Measurements from ENCODE around the gene ZBTB16. TPM values are rescaled to one million over a fixed set of nuclear protein-coding genes. Genes with fewer than 3 reads are reported as not detected.
A peak's percentile ranks its signal among the peaks of the same experiment; 100 is the strongest.

The ZBTB16 gene
- total and polyA plus RNA-seq, 5 donors = 49.8 to 89.7 (median 75.5) TPM

DNA sequence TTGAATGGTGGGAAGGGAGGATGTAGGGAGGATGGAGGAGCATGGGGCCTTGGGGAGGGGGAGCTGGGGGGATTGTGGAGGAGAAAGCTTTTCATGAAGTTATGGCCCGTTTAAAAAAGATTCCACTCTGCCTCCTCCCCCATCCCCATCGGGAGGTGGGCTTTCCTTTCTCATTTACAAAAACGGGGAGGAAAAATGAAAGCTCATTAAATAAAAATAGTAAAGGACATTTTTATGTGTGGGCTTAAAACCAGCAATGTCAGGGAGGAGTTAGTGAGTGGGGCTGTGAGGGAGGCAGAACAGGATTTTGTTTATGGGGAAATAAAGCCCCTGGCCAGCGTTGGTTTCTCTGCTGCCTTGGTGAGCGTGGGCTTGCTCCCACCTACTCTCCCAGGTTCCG, 83.2 kb downstream of the ZBTB16 start:
- no peak overlapping the region for H3K4me3 ChIP-seq (ENCODE audit: low read length)
- H3K4me1 ChIP-seq (ENCODE audit: control insufficient read depth, insufficient read depth, low read length) = peaks cover 56% of the 10 kb centered on the region
- DNase-seq (no peak), ATAC-seq (no peak)
- intact Hi-C loops (cut with DNase I) = no loop called here
- no peak overlapping the region for H3K27ac ChIP-seq (ENCODE audit: low read length)
- H3K27me3 ChIP-seq (ENCODE audit: control insufficient read depth, insufficient read depth) = no peaks in the 10 kb centered on the region
- no peaks in the 10 kb centered on the region for H3K9me3 ChIP-seq (ENCODE audit: control insufficient read depth, low read length)
- 72% methylated on average over 6 of the region's 6 CpGs for WGBS

GRCh38 chr11:114145166-114145775, 85.8 kb downstream of the ZBTB16 start:
- ATAC-seq = no peak
- 81% methylated on average over 2 of the region's 2 CpGs for WGBS
- intact Hi-C loops (cut with DNase I) = no loop called here

DNA sequence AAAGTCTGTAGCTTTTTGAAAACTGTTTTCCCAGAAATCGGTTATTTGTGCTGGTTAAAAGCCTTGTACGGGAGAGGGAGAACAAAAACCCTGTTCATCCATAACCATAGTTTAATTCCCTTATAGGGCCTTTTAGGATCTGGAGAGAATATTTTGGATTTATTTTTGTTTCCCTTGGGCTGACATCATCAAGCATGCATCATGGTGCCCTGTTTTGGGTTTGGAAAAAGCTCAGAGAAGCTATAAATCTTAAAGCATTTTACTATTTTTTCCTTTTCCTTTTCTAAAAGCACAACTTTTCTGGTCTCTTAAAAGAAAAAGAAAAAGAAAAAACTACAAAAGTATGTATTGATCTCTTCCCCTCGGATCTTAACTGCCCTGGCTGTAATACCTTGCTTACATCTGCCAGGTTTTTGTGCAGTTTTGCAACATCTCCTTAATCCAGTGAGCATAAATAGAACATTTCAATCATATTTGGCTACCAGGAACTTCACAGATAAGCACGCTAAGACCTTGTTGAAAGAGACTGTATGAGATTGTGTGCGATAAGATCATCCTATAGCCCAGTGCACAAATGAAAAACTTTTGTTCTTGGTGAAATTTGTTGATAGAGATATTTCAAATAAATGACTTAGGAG, 88.0 kb downstream of the ZBTB16 start:
- 50% methylated on average over 5 of the region's 5 CpGs for WGBS
- no peaks in the 10 kb centered on the region for H3K9me3 ChIP-seq (ENCODE audit: control insufficient read depth, low read length)
- no peak overlapping the region for H3K4me3 ChIP-seq (ENCODE audit: low read length)
- DNase-seq (no peak), ATAC-seq (no peak)
- H3K4me1 ChIP-seq (ENCODE audit: control insufficient read depth, insufficient read depth, low read length) = peaks cover 51% of the 10 kb centered on the region
- intact Hi-C loops (cut with DNase I) = no loop called here
- no peak overlapping the region for H3K27ac ChIP-seq (ENCODE audit: low read length)
- no peaks in the 10 kb centered on the region for H3K27me3 ChIP-seq (ENCODE audit: control insufficient read depth, insufficient read depth)

More at GRCh38 chr11:114145166-114145775, 85.8 kb downstream of the ZBTB16 start:
- no peak overlapping the region for H3K4me3 ChIP-seq (ENCODE audit: low read length)
- DNase-seq = no peak
- no peak overlapping the region for H3K27ac ChIP-seq (ENCODE audit: low read length)
- H3K27me3 ChIP-seq (ENCODE audit: control insufficient read depth, insufficient read depth) = no peaks in the 10 kb centered on the region
- H3K4me1 ChIP-seq (ENCODE audit: control insufficient read depth, insufficient read depth, low read length) = peaks cover 52% of the 10 kb centered on the region
- no peaks in the 10 kb centered on the region for H3K9me3 ChIP-seq (ENCODE audit: control insufficient read depth, low read length)

DNA sequence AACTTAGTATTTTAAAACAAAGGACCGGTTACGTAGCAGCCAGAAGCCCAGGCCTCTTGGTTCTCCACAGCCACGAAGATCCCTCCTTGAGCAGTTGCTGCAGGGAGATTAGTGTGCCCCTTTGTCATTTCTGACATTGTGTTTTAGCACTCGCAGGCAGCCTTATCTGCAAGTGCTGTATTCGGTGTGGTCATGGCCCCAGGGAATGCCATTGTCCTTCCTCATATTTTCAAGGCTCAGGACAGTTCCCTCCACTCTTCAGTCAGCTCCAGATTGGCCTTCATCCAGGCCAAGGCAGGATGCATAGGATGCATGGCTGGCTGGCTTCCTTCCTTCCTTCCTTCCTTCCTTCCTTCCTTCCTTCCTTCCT, 88.5 kb downstream of the ZBTB16 start:
- Histone ChIP-seq H3K27me3 (ENCODE audit: control insufficient read depth, insufficient read depth) (no peaks in the 10 kb centered on the region), H3K4me1 (ENCODE audit: control insufficient read depth, insufficient read depth, low read length) (peaks cover 51% of the 10 kb centered on the region), H3K4me3 (ENCODE audit: low read length) (no peak overlapping the region), H3K9me3 (ENCODE audit: control insufficient read depth, low read length) (no peaks in the 10 kb centered on the region), H3K27ac (ENCODE audit: low read length) (peak overlapping the region; percentile 5)
- DNase-seq = peak in 2 of 3 donors; percentile 43 to 78
- WGBS = 33% methylated on average over 5 of the region's 5 CpGs
- intact Hi-C loops (cut with DNase I) = no loop called here
- peak; percentile 57 to 61 for ATAC-seq

- no peak for ATAC-seq
- Histone ChIP-seq H3K9me3 (ENCODE audit: control insufficient read depth, low read length) (no peaks in the 10 kb centered on the region), H3K4me1 (ENCODE audit: control insufficient read depth, insufficient read depth, low read length) (peaks cover 51% of the 10 kb centered on the region), H3K27ac (ENCODE audit: low read length) (peak overlapping the region; percentile 30), H3K4me3 (ENCODE audit: low read length) (no peak overlapping the region), H3K27me3 (ENCODE audit: control insufficient read depth, insufficient read depth) (no peaks in the 10 kb centered on the region)
- WGBS = 92% methylated on average over 3 of the region's 3 CpGs
- intact Hi-C loops (cut with DNase I) = no loop called here
- no peak for DNase-seq
These were observed 90.3 kb downstream of the ZBTB16 start for GRCh38 chr11:114149689-114150407.

DNA sequence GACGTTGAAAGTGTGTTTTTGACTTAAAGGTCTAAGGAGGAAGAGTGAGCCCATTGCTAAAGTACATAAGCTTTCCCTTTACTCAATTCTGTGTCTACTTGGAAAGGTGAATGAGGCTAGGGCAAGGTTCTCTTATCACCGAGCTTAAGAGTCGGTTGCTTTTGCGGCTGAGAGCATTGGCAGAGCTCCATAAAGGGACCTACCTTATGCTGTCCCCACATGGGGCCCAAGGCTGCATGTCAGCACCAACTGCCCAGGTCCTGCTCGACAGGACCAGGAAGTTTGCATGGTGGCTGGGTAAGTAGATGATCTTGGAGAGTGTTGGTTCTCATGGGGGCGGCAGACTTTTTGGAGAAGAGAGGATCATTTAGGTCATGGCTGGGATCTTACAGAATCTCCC, 91.2 kb downstream of the ZBTB16 start:
- intact Hi-C loops (cut with DNase I) = no loop called here
- Histone ChIP-seq H3K9me3 (ENCODE audit: control insufficient read depth, low read length) (no peaks in the 10 kb centered on the region), H3K27ac (ENCODE audit: low read length) (no peak overlapping the region), H3K4me1 (ENCODE audit: control insufficient read depth, insufficient read depth, low read length) (peaks cover 58% of the 10 kb centered on the region), H3K27me3 (ENCODE audit: control insufficient read depth, insufficient read depth) (no peaks in the 10 kb centered on the region), H3K4me3 (ENCODE audit: low read length) (no peak overlapping the region)
- ATAC-seq = no peak
- WGBS = 75% methylated on average over 6 of the region's 6 CpGs
- no peak for DNase-seq

DNA sequence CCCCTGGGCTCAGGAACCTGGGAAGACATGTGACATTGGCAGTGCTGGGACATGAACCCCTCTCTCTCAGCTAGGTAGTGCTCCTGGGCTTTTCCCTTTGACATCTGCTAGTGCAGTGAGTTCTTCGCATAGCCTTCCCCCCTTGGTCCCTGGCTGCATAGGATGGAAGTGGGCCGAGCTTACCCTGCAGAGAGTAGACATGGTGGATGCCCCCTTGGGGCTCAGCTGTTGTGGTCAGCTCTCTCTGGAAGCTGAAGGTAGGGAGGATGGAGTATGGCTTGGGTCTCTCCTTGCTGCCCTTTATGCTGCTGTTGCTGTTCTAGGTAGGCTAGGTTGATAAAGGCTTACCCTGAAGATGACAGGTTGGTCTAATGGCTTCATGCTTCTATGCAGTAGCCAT, 92.1 kb downstream of the ZBTB16 start:
- H3K27ac ChIP-seq (ENCODE audit: low read length) = peak overlapping the region; percentile 69
- H3K4me1 ChIP-seq (ENCODE audit: control insufficient read depth, insufficient read depth, low read length) = peaks cover 61% of the 10 kb centered on the region
- H3K4me3 ChIP-seq (ENCODE audit: low read length) = no peak overlapping the region
- ATAC-seq = no peak
- H3K27me3 ChIP-seq (ENCODE audit: control insufficient read depth, insufficient read depth) = no peaks in the 10 kb centered on the region
- H3K9me3 ChIP-seq (ENCODE audit: control insufficient read depth, low read length) = no peaks in the 10 kb centered on the region
- intact Hi-C loops (cut with DNase I) = no loop called here
- 99% methylated on average over 2 of the region's 2 CpGs for WGBS
- no peak for DNase-seq

DNA sequence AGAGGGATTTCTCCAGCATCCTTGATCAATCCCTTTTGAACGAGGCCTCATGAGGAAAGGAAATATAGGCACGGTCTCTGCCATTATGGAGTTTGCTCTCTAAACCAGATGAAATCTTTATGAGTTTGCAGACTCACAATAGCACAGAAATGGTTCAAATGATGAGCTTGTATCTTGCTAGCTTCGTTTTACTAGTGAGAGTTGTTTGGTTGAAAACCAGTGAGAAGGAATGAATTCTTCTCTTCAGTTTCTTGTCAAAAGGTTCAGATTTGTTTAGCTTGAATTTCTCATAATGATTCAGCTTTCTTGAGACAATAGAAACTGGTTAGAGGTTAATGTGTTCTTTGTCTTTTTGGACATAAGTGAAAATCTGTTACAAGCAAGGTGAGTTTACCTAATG, 92.7 kb downstream of the ZBTB16 start:
- Histone ChIP-seq H3K9me3 (ENCODE audit: control insufficient read depth, low read length) (no peaks in the 10 kb centered on the region), H3K4me3 (ENCODE audit: low read length) (no peak overlapping the region), H3K4me1 (ENCODE audit: control insufficient read depth, insufficient read depth, low read length) (peaks cover 66% of the 10 kb centered on the region), H3K27me3 (ENCODE audit: control insufficient read depth, insufficient read depth) (no peaks in the 10 kb centered on the region), H3K27ac (ENCODE audit: low read length) (peak overlapping the region; percentile 69)
- no peak for DNase-seq
- WGBS = 95% methylated on average over 3 of the region's 3 CpGs
- intact Hi-C loops (cut with DNase I) = no loop called here
- no peak for ATAC-seq

- no peak for DNase-seq
- intact Hi-C loops (cut with DNase I) = no loop called here
- no peaks in the 10 kb centered on the region for H3K27me3 ChIP-seq (ENCODE audit: control insufficient read depth, insufficient read depth)
- no peaks in the 10 kb centered on the region for H3K9me3 ChIP-seq (ENCODE audit: control insufficient read depth, low read length)
- WGBS = 77% methylated on average over 2 of the region's 2 CpGs
- H3K27ac ChIP-seq (ENCODE audit: low read length) = peak overlapping the region; percentile 14
- peaks cover 71% of the 10 kb centered on the region for H3K4me1 ChIP-seq (ENCODE audit: control insufficient read depth, insufficient read depth, low read length)
- no peak for ATAC-seq
- no peak overlapping the region for H3K4me3 ChIP-seq (ENCODE audit: low read length)
These were observed 93.3 kb downstream of the ZBTB16 start for GRCh38 chr11:114152785-114153184.

DNA sequence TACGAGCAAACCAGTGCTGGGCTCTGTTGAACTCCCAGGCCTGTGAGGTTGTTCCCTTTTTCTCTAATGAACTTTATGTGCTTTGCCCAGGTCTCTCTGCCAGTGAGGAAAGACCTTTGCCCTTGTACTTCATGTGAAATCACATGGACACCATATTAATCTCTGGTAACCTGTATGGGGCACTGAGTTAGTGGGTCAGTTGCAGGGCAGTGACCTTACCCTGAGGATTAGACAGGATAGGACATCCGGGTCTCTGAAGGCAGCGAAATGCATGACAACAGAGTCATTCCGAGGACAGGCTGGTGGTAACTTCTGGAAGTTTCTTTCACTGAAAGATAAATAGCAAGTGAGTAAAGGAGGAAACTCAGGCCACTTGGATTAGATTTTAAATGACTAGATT, 93.7 kb downstream of the ZBTB16 start:
- 89% methylated on average over 4 of the region's 4 CpGs for WGBS
- intact Hi-C loops (cut with DNase I) = no loop called here
- no peak for ATAC-seq

DNA sequence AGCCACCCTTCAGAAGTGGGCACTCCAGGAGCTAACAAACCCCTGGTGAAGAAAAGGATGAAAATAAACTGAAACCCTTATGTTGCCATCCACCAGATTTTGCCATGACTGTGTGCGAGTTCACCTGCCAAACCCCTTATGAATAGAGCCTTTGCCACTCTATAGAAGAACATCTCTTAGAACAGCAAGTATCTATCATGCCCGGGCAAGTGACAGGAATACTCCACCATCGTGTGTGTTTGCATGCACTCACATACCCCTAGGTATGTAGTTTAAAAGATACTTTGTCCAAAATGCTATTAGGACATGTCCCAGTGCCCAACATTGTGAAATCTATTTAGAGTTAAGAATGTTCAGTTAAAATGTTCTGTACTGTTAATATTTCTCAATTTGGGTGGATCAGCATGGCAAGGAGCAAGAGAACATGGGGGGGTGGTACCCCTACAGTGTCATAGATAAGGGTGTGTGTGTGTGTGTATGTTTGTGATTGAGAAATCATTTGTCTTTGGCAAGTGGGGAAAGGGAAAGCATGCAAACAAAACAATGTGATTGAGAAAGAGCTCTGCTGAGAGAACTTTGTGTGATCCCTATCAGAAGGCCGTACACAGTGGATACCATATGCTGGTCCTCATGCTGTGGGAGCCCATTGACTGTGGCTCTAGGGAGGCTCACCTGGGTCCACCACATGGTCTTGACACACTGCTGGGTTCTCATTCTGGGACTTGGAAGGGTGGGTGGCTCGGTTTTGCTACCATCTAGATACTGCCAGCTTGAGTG, 94.9 kb downstream of the ZBTB16 start:
- Histone ChIP-seq H3K27me3 (ENCODE audit: control insufficient read depth, insufficient read depth) (no peaks in the 10 kb centered on the region), H3K27ac (ENCODE audit: low read length) (peak overlapping the region; percentile 71), H3K4me3 (ENCODE audit: low read length) (no peak overlapping the region), H3K4me1 (ENCODE audit: control insufficient read depth, insufficient read depth, low read length) (peaks cover 76% of the 10 kb centered on the region), H3K9me3 (ENCODE audit: control insufficient read depth, low read length) (no peaks in the 10 kb centered on the region)
- intact Hi-C loops (cut with DNase I) = no loop called here
- DNase-seq = peak in 2 of 3 donors; percentile 34 to 72
- 75% methylated on average over 5 of the region's 5 CpGs for WGBS
- peak; percentile 68 to 74 for ATAC-seq

More for the DNA sequence above, 93.7 kb downstream of the ZBTB16 start:
- Histone ChIP-seq H3K9me3 (ENCODE audit: control insufficient read depth, low read length) (no peaks in the 10 kb centered on the region), H3K4me1 (ENCODE audit: control insufficient read depth, insufficient read depth, low read length) (peaks cover 72% of the 10 kb centered on the region), H3K4me3 (ENCODE audit: low read length) (no peak overlapping the region), H3K27ac (ENCODE audit: low read length) (peak overlapping the region; percentile 64), H3K27me3 (ENCODE audit: control insufficient read depth, insufficient read depth) (no peaks in the 10 kb centered on the region)
- DNase-seq = no peak
